HepG2 (cell line): ENCODE data around the gene CNNM4. TPM values are rescaled to one million over a fixed set of nuclear protein-coding genes. Genes with fewer than 3 reads are reported as not detected.

Experiments
- ELK4 ChIP-seq: sonication (generic); formaldehyde crosslinking; IDR thresholded peaks from 2 replicates; pipeline ENCODE4 v1.9.0; 2021; ENCODE audit warnings: missing genetic modification reagents, borderline replicate concordance
- GTF3A ChIP-seq: sonication (generic); formaldehyde crosslinking; conservative IDR thresholded peaks from 2 replicates; pipeline ENCODE4 v1.4.0; 2020; ENCODE audit warnings: mild to moderate bottlenecking, missing genetic modification reagents
- IRF9 ChIP-seq: sonication (generic); formaldehyde crosslinking; IDR thresholded peaks from 2 replicates; pipeline ENCODE4 v1.8.0; 2022; ENCODE audit warnings: missing genetic modification reagents, mild to moderate bottlenecking, borderline replicate concordance
- KDM2A ChIP-seq: sonication (generic); formaldehyde crosslinking; IDR thresholded peaks from 2 replicates; pipeline ENCODE4 v1.4.0; 2020; ENCODE audit warnings: low read depth, missing genetic modification reagents, borderline replicate concordance
- KMT2B ChIP-seq: IDR thresholded peaks from 2 replicates; pipeline ENCODE4 v1.6.1; 2016; ENCODE audit warnings: missing genetic modification reagents, missing compliant biosample characterization
- MAFF ChIP-seq: IDR thresholded peaks from 2 replicates; pipeline ENCODE4 v1.6.1; 2011; ENCODE audit warnings: low read depth, low read length, improper control_type of control experiment
- MLXIP ChIP-seq: sonication (generic); formaldehyde crosslinking; IDR thresholded peaks from 2 replicates; pipeline ENCODE4 v1.9.0; 2021; ENCODE audit warnings: missing genetic modification reagents, borderline replicate concordance
- NCOR1 ChIP-seq: fragments of 200-600 bp; sonication (generic); IDR thresholded peaks from 2 replicates; pipeline ENCODE4 v1.7.0; 2017; ENCODE audit warnings: antibody characterized with exemption, low read length, borderline replicate concordance
- NR1H2 ChIP-seq: sonication (generic); formaldehyde crosslinking; IDR thresholded peaks from 2 replicates; pipeline ENCODE4 v1.8.1; 2022; ENCODE audit warnings: low read depth, missing genetic modification reagents, borderline replicate concordance
- PLRG1 ChIP-seq: fragments of 450-650 bp; conservative IDR thresholded peaks from 2 replicates; pipeline ENCODE4 v1.6.1; 2016
- RARA ChIP-seq: IDR thresholded peaks from 2 replicates; pipeline ENCODE4 v1.6.1; 2016; ENCODE audit warnings: missing genetic modification reagents, missing compliant biosample characterization
- SCMH1 ChIP-seq: sonication (generic); formaldehyde crosslinking; IDR thresholded peaks from 2 replicates; pipeline ENCODE4 v1.9.0; 2021; ENCODE audit warnings: missing genetic modification reagents, mild to moderate bottlenecking, borderline replicate concordance
- ZBTB38 ChIP-seq: sonication (generic); formaldehyde crosslinking; IDR thresholded peaks from 2 replicates; pipeline ENCODE4 v1.5.1; 2020; ENCODE audit warnings: mild to moderate bottlenecking, missing genetic modification reagents
- ZHX2 ChIP-seq, 2 experiments: sonication (generic) in 1 of 2; formaldehyde crosslinking in 1 of 2; IDR thresholded peaks; 2 replicates each; pipeline versions ENCODE4 v1.6.1 to v1.9.0; 2014 to 2022; ENCODE audit warnings: antibody characterized with exemption in 1 of 2, borderline replicate concordance in 1 of 2, inconsistent platforms in 1 of 2, low read depth in 1 of 2, missing genetic modification reagents in 1 of 2
- ZNF24 ChIP-seq: fragments of 450-650 bp; IDR thresholded peaks from 2 replicates; pipeline ENCODE4 v1.6.1; 2017; ENCODE audit warnings: antibody characterized with exemption, mild to moderate bottlenecking
- ZNF598 ChIP-seq: sonication (generic); formaldehyde crosslinking; IDR thresholded peaks from 2 replicates; pipeline ENCODE4 v1.5.1; 2020; ENCODE audit warnings: mild to moderate bottlenecking, missing genetic modification reagents, borderline replicate concordance
- ZNF678 ChIP-seq: sonication (generic); formaldehyde crosslinking; IDR thresholded peaks from 2 replicates; pipeline ENCODE4 v1.4.0; 2020; ENCODE audit warnings: mild to moderate bottlenecking, missing genetic modification reagents
- polyA plus RNA-seq, 8 experiments: library from polyadenylated mRNA; depleted of rRNA in 3 of 8; stranded (reverse) in 7 of 8; unstranded in 1 of 8; fragments of >200 nt; fragmentation: Illumina TruSeq in 4 of 8; extraction: Trizol in 4 of 8; gene quantifications; 2 replicates each; pipeline versions ENCODE4 v1.2.1 to v1.2.3, GENCODE V29; 2011 to 2016; ENCODE audit warnings: low read depth in 4 of 8, missing spikeins in 1 of 8, mixed read lengths in 1 of 8; ENCODE audit not compliant: insufficient read depth in 1 of 8
- total RNA-seq, 5 experiments: library from RNA; depleted of rRNA; stranded (reverse); fragments of >200 nt; fragmentation: Illumina TruSeq; extraction: Trizol; gene quantifications; 2 replicates each; pipeline ENCODE4 v1.2.3, GENCODE V29; 2016; ENCODE audit warnings: low read depth in 1 of 5

The CNNM4 gene
- total and polyA plus RNA-seq, 2 of the 13 experiments (the other 11 are each of a cell fraction or from before 2014, with no cell fraction given), result 5.9 to 8.4 TPM

GRCh38 chr2:96815326-96816126, 54.8 kb downstream of the CNNM4 start (continued):
- TF ChIP-seq RARA (peak; percentile 19; the same call in 1 of the 2 replicates), GTF3A (CRISPR knock-in tag) (peak; percentile 65; the same call in 1 of the 2 replicates), NR1H2 (0 out of 2 replicates have a peak, but pooled peaks have one; percentile 56), ZBTB38 (CRISPR knock-in tag) (no peak), SCMH1 (CRISPR knock-in tag) (no peak), MAFF (no peak), PLRG1 (no peak), ZNF24 (no peak), ZHX2 (IDR thresholded peaks at IDR 0.05; ENCODE audit: low read depth) (no peak), ZHX2 (CRISPR knock-in tag; IDR thresholded peaks at IDR 0.05; ENCODE audit: borderline replicate concordance) (0 out of 2 replicates have a peak, but pooled peaks have one; percentile 81), ZNF678 (peak; percentile 44; the same call in 1 of the 2 replicates), ZNF598 (CRISPR knock-in tag) (0 out of 2 replicates have a peak, but pooled peaks have one; percentile 66), KDM2A (CRISPR knock-in tag) (peak; percentile 77), KMT2B (CRISPR knock-in tag) (peak; percentile 58; the same call in 1 of the 2 replicates), MLXIP (0 out of 2 replicates have a peak, but pooled peaks have one; percentile 24), IRF9 (CRISPR knock-in tag) (peak; percentile 55; the same call in 1 of the 2 replicates), ELK4 (CRISPR knock-in tag) (no peak), NCOR1 (no peak)
